GM13977 (cell line): ENCODE data around the gene TIPARP.

Source experiments
- DNase-seq: peaks from one replicate; pipeline ENCODE4 v3.0.0; 2012; ENCODE audit warnings: low spot score
- in situ Hi-C: fragments of 300-500 bp; cut with MboI; formaldehyde crosslinking; loops from one replicate; pipeline ENCODE4 v1.12.0; 2022; ENCODE audit warnings: low sequenced_read_pairs, low pct_unique_long_range_greater_than_20kb, mixed read lengths, inconsistent platforms; ENCODE audit not compliant: unreplicated experiment
- TF ChIP-seq, protein P1 (sequence below): IDR thresholded peaks from 2 replicates; pipeline ENCODE4 v1.5.1; 2012; ENCODE audit warnings: mild to moderate bottlenecking, control low read depth; ENCODE audit not compliant: insufficient read depth; ENCODE audit errors: extremely low read depth, missing control alignments

The TIPARP gene

GRCh38 chr3:156665291-156665690 lies 9.1 kb upstream of the TIPARP start:
- no peak for DNase-seq
- TF ChIP-seq, protein P1, sequence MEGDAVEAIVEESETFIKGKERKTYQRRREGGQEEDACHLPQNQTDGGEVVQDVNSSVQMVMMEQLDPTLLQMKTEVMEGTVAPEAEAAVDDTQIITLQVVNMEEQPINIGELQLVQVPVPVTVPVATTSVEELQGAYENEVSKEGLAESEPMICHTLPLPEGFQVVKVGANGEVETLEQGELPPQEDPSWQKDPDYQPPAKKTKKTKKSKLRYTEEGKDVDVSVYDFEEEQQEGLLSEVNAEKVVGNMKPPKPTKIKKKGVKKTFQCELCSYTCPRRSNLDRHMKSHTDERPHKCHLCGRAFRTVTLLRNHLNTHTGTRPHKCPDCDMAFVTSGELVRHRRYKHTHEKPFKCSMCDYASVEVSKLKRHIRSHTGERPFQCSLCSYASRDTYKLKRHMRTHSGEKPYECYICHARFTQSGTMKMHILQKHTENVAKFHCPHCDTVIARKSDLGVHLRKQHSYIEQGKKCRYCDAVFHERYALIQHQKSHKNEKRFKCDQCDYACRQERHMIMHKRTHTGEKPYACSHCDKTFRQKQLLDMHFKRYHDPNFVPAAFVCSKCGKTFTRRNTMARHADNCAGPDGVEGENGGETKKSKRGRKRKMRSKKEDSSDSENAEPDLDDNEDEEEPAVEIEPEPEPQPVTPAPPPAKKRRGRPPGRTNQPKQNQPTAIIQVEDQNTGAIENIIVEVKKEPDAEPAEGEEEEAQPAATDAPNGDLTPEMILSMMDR: no peak
- in situ Hi-C loops: loop anchor here (10.0 to 25.0 kb wide), 2 partner anchors 110 to 503 kb away; partner anchors contain the start of gene SSR3

GRCh38 chr3:156666073-156666472 lies 8.3 kb upstream of the TIPARP start:
- in situ Hi-C loops: loop anchor here (10.0 to 25.0 kb wide), 2 partner anchors 111 to 504 kb away; partner anchors contain the start of gene SSR3
- TF ChIP-seq, protein P1: no peak

GRCh38 chr3:156668073-156668763 lies 6.2 kb upstream of the TIPARP start:
- in situ Hi-C loops: loop anchor here (10.0 to 25.0 kb wide), 2 partner anchors 113 to 506 kb away; partner anchors contain the start of gene SSR3
- TF ChIP-seq, protein P1: no peak
- no peak for DNase-seq

More at GRCh38 chr3:156666073-156666472, 8.3 kb upstream of the TIPARP start:
- DNase-seq: no peak

GRCh38 chr3:156670077-156670476 lies 4.3 kb upstream of the TIPARP start:
- no peak for DNase-seq
- in situ Hi-C loops: loop anchor here (10.0 to 25.0 kb wide), 2 partner anchors 465 to 508 kb away; no protein-coding TSS in a partner anchor
- TF ChIP-seq, protein P1: no peak

GRCh38 chr3:156670652-156671051 lies 3.7 kb upstream of the TIPARP start:
- TF ChIP-seq, protein P1: no peak
- in situ Hi-C loops: loop anchor here (10.0 to 25.0 kb wide), 2 partner anchors 464 to 508 kb away; no protein-coding TSS in a partner anchor
- DNase-seq: no peak

GRCh38 chr3:156673732-156674045 lies 701 bp upstream of the TIPARP start:
- TF ChIP-seq, protein P1: no peak
- no peak for DNase-seq
- in situ Hi-C loops: loop anchor here (10.0 to 25.0 kb wide), 2 partner anchors 461 to 511 kb away; no protein-coding TSS in a partner anchor
